Activated naive CD8-positive, alpha-beta T cell treated with anti-CD3 and anti-CD28 coated beads for 36 hours (primary cell): ENCODE results near the gene PRSS53. TPM values are rescaled to one million over a fixed set of nuclear protein-coding genes. Genes with fewer than 3 reads are reported as not detected.

Experiments used
- DNase-seq: peaks from one replicate; pipeline ENCODE4 v3.0.0; 2021
- H3K27ac Mint-ChIP-seq: one replicate; pipeline ENCODE4 v1.8.0; 2022; ENCODE audit warnings: mild to moderate bottlenecking, moderate library complexity, mixed read lengths
- H3K27me3 Mint-ChIP-seq: one replicate; pipeline ENCODE4 v1.8.0; 2022; ENCODE audit warnings: mild to moderate bottlenecking, mixed read lengths
- H3K36me3 Mint-ChIP-seq: one replicate; pipeline ENCODE4 v1.8.0; 2021; ENCODE audit warnings: mild to moderate bottlenecking, mixed read lengths
- H3K4me1 Mint-ChIP-seq: one replicate; pipeline ENCODE4 v1.8.0; 2021; ENCODE audit warnings: mixed read lengths
- H3K4me3 Mint-ChIP-seq: one replicate; pipeline ENCODE4 v1.8.0; 2022; ENCODE audit warnings: mild to moderate bottlenecking, moderate library complexity, mixed read lengths
- H3K9me3 Mint-ChIP-seq: one replicate; pipeline ENCODE4 v1.8.0; 2022; ENCODE audit warnings: mixed read lengths
- total RNA-seq, 2 experiments: library from RNA; stranded (reverse); gene quantifications; one replicate each; pipeline ENCODE4 v1.2.3, GENCODE V29; 2021

PRSS53 gene
- total RNA-seq, 2 experiments from 2014 or later: 3.0 to 3.1 TPM

DNA sequence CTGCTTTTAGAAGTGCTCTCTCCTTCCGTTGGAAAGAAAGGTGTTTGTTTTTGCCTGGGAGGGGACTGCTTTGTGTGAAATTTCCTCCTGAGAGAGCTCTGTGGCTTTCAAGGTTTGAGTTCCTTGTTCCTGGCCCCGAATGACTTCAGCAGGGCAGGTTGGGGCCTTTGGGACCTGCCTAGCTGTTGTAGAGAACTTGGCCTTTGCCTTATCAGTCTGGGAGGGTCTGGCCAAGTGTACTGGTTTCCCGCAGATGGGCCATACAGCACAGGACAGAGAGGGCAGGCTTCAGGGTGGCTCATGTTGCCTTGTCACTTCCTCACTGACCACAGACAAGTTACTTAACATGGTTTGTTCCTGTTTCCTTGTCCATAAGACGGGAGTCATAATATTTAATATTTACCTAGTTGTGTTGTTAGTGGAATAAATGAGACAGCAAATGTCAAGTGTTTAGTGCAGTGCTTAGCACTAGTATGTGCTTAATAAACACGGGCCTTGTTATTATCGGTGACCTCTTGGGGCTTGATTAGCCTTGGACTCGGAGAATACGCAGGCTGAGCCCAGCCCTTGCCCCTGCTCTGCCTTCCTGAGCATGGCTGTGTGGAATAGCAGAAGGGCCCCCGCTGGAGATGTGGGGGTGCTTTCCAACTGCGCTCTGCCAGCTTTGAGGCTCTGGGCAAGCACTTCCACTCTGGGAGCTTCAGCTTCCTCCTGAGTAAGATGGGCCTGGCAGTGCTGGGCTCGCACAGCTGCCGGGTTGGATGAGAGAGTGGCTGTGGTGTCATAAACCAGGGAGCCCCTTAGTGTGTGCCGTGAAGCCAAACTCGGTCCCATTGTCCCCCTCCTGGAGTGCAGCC lies 40.2 kb upstream of the PRSS53 start:
- no peaks in the 10 kb centered on the region for H3K4me1 Mint-ChIP-seq
- no peaks in the 10 kb centered on the region for H3K27me3 Mint-ChIP-seq
- H3K4me3 Mint-ChIP-seq: no peak overlapping the region
- no peaks in the 10 kb centered on the region for H3K9me3 Mint-ChIP-seq
- peaks cover 3% of the 10 kb centered on the region for H3K36me3 Mint-ChIP-seq
- DNase-seq: no peak
- H3K27ac Mint-ChIP-seq: peak overlapping the region; percentile 15

DNA sequence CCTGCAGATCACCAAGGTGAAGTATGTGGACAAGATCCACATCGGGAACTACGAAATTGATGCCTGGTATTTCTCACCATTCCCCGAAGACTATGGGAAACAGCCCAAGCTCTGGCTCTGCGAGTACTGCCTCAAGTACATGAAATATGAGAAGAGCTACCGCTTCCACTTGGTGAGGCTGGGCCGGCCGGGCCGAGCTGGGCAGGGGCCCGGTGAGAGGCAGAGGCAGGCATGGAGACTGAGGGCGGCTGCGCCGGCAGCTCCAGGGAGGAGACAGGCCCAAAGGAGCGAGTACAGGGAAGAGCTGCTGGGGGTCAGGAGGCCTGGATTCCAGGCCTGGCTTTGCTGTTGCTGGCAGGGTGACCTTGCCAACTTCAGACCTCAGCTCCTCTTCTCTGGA lies 38.4 kb upstream of the PRSS53 start:
- Mint-ChIP-seq H3K27ac (no peak overlapping the region), H3K36me3 (peaks cover 7% of the 10 kb centered on the region), H3K27me3 (no peaks in the 10 kb centered on the region), H3K4me3 (no peak overlapping the region), H3K9me3 (no peaks in the 10 kb centered on the region), H3K4me1 (no peaks in the 10 kb centered on the region)
- no peak for DNase-seq

DNA sequence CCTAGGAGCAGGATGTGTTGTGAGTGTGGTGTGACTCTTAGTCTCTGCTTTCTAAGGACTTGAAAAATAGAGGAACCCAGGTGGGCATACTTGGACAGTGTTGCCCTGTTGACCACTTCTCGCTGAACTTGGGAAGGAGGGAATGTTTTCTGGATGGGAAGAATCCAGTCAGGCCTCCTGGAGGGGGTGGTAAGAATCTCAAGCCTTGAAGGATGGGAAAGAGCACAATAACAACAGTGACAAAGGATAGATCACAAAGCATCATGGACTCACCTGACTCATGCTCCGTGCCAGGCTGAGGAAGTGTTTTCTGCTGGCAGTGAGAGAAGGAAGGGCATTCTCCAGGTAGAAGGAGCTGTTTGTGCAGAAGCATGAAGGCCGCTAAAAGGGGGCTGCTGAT lies 37.1 kb upstream of the PRSS53 start:
- Mint-ChIP-seq H3K27me3 (no peaks in the 10 kb centered on the region), H3K27ac (peak overlapping the region; percentile 39), H3K9me3 (no peaks in the 10 kb centered on the region), H3K4me3 (no peak overlapping the region), H3K36me3 (peaks cover 7% of the 10 kb centered on the region), H3K4me1 (no peaks in the 10 kb centered on the region)
- no peak for DNase-seq

DNA sequence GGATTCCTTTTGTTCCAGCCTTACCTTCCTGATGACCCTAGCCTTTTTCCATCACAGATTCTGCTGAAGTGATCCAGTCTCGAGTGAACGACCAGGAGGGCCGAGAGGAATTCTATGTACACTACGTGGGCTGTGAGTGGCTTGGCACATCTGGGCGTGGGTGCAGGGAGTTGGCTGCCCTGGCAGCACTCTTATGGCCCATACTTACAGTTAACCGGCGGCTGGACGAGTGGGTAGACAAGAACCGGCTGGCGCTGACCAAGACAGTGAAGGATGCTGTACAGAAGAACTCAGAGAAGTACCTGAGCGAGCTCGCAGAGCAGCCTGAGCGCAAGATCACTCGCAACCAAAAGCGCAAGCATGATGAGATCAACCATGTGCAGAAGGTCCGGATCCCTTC lies 31.4 kb upstream of the PRSS53 start:
- H3K27ac Mint-ChIP-seq: no peak overlapping the region
- H3K4me1 Mint-ChIP-seq: peaks cover 17% of the 10 kb centered on the region
- H3K36me3 Mint-ChIP-seq: peaks cover 20% of the 10 kb centered on the region
- no peaks in the 10 kb centered on the region for H3K9me3 Mint-ChIP-seq
- no peak overlapping the region for H3K4me3 Mint-ChIP-seq
- DNase-seq: no peak
- no peaks in the 10 kb centered on the region for H3K27me3 Mint-ChIP-seq

DNA sequence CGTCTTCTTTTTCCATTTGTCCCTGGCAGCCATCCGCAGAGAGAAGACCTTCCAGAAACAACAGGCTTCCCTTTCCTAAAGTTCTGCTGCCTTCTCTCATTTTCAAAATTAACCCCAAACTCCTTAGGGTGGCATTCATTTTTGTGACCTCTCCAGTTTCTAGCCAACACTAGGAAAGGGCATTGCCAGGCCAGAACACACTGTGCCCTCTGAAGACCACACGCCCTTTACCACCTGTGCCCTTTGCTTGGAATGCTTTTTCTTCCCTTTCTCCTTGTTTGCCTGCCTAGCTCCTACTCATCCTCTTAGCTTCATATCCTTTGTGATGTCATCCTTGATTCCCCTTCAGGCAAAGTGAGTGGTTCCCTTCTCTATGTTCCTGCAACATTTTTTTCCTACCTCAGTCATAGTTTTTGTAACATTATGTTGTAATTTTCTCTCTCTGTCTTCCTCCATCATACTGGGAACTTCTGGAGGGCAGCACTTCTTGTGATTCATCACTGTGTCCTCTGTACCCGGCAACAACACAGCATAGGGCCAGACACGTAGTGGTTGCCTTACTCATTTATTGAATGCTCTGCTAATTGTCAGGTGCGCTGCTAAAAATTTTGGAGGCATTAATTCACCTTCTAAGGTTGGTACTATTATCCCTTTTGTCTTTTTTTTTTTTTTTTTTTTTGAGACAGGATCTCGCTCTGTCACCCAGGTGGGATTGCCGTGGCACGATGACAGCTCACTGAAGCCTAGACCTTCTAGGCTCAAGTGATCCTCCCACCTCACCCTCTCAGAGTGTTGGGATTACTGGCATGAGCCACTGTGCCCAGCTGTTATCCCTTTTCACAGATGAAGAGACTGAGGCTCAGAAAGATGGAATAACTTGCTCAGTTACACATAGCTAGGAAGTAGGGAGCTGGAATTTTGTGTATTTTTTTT lies 29.7 kb upstream of the PRSS53 start:
- peaks cover 17% of the 10 kb centered on the region for H3K4me1 Mint-ChIP-seq
- no peaks in the 10 kb centered on the region for H3K27me3 Mint-ChIP-seq
- H3K27ac Mint-ChIP-seq: peak overlapping the region; percentile 86
- H3K4me3 Mint-ChIP-seq: peak overlapping the region; percentile 90
- no peak for DNase-seq
- H3K9me3 Mint-ChIP-seq: no peaks in the 10 kb centered on the region
- H3K36me3 Mint-ChIP-seq: peaks cover 20% of the 10 kb centered on the region

DNA sequence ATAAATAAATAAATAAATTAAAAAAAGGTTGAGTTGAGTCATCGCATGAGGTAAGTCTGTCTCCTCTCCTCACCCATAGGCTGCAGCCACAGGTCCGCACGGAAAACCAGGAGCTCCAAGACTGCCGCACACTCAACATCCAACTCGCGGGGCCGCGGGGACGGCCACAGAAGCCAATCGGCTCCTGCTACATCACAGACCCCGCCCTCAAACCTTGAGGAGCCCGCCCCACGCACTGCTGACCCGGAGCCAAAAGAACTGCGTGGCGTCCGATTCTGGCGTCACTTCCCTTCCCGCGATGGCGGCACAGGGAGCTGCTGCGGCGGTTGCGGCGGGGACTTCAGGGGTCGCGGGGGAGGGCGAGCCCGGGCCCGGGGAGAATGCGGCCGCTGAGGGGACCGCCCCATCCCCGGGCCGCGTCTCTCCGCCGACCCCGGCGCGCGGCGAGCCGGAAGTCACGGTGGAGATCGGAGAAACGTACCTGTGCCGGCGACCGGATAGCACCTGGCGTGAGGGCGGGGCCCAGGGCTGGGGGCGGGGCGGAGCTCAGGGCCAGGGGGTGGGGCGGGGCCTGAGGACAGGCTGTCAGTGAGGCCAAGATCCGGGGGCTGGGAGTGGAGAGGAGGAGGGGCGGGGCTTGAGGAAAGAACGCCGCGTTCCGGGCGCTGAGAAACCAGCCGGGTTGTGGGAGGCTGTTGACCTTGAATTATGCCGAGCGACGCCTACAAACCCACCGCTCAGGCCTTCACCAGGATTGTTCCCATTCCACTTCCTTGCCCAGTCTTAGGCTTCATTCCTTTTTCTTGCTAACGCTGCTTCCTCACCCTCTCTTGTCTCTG lies 28.9 kb upstream of the PRSS53 start, which contains the start of gene KAT8:
Gene KAT8 (plus strand): TSS at position 281 of the 839 bp plus-strand sequence. CDS start 18 bp downstream, at position 299.
- Mint-ChIP-seq H3K36me3 (peaks cover 20% of the 10 kb centered on the region), H3K27ac (peak within 1 kb of the TSS; percentile 86), H3K4me3 (peak within 1 kb of the TSS; percentile 90), H3K27me3 (no peaks in the 10 kb centered on the region), H3K9me3 (no peaks in the 10 kb centered on the region), H3K4me1 (peaks cover 17% of the 10 kb centered on the region)
- DNase-seq: peak; percentile 97

DNA sequence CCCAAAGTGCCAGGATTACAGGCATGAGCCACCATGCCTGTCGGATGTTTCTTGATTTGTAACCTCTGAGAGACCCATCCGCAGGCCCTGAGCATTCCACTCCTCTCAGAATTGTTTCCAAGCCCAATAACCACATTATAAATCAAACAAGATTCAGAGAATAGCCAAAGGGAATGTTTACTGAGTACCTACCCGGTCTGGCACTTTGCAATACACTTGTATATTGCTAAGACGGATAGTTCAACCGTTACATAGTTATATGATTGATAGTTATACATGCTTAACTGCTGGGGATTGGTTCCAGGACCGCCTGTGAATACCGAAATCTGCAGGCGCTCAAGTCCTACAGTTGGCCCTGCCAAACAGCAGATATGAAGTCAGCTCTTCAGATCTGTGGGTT lies 25.7 kb upstream of the PRSS53 start:
- no peak for DNase-seq
- Mint-ChIP-seq H3K27ac (no peak overlapping the region), H3K4me3 (no peak overlapping the region), H3K36me3 (peaks cover 15% of the 10 kb centered on the region), H3K9me3 (no peaks in the 10 kb centered on the region), H3K4me1 (peaks cover 17% of the 10 kb centered on the region), H3K27me3 (no peaks in the 10 kb centered on the region)

DNA sequence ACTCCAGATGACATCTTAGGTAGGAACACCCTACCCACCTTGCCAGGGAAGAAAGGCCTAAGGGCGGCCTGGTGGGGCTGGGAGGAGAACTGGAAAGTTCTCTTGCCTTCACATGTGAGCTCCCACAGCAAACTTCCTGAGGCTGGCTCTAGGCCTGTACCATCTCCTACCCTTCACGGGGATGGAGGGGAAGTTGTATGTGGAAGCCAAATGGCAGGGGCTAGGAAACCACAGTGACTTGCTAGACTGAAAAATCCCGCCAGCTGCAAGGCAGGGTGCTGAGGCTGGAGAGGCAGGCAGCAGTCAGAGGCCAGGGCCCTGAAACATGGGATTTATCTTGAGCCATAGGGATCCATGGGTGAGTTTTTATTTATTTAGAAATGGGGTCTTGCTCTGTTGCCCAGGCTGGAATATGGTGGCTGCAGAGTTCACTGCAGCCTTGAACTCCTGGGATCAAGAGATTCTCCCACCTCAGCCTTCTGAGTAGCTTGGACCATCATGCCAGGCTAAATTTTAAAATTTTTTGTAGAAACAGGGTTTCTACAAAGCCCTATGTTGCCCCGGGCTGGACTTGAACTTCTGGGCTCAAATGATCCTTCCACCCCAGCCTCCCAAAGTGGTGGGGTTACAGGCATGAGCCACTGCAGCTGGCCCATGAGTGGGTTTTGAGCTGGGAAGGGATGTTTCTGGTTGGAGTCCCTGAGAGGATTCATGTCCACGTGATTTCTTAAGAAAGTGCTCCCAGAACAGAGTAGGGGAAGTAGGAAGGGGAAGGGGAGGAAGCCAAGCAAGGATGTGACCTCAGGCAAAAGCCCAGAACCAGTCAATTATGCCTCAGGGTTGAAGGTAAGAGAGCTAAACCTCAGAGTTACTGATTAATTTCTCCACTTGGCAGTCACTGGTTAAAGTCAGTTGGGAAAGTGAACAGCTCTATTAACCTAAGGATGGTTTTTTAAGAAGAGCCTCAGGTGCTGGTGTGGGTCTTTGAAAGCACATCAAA lies 24.7 kb upstream of the PRSS53 start:
- Mint-ChIP-seq H3K36me3 (peaks cover 16% of the 10 kb centered on the region), H3K27ac (peak overlapping the region; percentile 55), H3K27me3 (no peaks in the 10 kb centered on the region), H3K9me3 (no peaks in the 10 kb centered on the region), H3K4me3 (no peak overlapping the region), H3K4me1 (peaks cover 14% of the 10 kb centered on the region)
- no peak for DNase-seq

DNA sequence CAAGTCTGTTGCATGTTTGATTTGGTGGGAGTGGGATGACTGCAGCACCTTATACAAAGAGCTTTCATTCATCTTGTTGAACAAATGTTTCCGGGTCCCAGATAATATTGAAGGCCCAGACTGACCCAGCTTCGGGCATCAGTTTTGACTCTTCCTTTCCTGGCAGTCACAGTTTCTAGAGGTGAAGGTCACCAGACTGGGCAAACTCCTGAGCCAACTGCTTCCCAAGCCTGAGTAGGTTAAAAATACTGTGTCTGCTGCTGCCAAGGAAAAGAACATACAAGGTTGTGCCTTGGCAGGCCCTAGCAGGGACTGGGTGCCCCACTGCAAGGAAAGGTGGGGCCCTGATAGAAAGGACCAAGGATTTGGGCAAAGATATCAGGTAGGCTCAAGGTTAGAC lies 24.0 kb upstream of the PRSS53 start:
- no peak for DNase-seq
- no peak overlapping the region for H3K27ac Mint-ChIP-seq
- H3K9me3 Mint-ChIP-seq: no peaks in the 10 kb centered on the region
- H3K4me1 Mint-ChIP-seq: peaks cover 12% of the 10 kb centered on the region
- peaks cover 16% of the 10 kb centered on the region for H3K36me3 Mint-ChIP-seq
- H3K4me3 Mint-ChIP-seq: no peak overlapping the region
- H3K27me3 Mint-ChIP-seq: no peaks in the 10 kb centered on the region

DNA sequence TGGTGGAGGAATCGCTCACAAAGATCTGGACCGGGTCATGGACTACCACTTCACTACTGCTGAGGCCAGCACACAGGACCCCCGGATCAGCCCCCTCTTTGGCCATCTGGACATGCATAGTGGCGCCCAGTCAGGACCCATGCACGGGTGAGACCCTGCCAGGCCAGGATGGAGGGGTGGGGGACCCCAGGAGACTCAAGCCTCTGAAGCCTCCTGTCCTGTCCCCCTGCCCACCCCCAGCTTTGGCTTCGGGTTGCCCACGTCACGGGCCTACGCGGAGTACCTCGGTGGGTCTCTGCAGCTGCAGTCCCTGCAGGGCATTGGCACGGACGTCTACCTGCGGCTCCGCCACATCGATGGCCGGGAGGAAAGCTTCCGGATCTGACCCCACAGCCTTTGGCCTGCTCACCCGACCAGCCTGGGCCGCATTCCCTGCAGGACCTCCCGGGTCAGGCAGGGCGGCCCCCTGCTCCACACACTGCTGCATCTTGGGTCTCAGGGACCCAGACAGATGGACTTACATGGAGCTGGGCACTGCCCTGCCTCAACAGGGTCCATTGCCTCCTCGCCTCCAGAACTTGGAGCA lies 23.2 kb upstream of the PRSS53 start:
- H3K4me3 Mint-ChIP-seq: no peak overlapping the region
- H3K27me3 Mint-ChIP-seq: no peaks in the 10 kb centered on the region
- DNase-seq: no peak

DNA sequence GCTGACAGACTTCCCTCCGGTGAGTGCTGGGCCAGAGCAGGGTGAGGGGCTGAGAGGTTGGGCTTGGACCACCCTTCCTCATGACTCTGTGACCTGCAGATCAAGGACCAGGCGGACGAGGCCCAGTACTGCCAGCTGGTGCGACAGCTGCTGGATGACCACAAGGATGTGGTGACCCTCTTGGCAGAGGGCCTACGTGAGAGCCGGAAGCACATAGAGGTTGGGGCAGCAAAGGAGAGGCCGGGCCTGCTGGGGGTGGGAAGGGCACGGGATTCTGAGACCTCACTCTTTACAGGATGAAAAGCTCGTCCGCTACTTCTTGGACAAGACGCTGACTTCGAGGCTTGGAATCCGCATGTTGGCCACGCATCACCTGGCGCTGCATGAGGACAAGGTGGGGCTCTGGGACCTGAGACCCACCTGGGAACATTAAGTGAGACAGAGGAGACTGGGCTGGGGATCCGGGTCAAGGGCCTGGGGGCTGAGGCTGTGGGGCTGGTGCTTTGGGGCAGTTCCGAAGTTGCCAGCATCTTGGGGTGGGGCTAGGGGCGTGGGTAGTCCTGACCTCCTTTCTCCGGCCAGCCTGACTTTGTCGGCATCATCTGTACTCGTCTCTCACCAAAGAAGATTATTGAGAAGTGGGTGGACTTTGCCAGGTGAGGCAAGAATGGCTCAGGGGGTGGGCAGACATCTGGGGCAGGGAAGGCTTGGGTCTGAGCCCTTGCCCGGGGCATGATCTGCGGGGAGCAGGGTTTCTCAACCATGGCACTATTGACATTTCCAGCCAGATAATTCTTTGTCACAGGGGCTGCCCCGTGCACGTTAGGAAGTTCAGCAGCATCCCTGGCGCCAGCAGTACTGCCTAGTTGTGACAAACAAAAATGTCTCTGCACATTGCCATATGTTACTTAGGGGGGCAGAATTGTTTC lies 21.6 kb upstream of the PRSS53 start:
- Mint-ChIP-seq H3K4me3 (peak overlapping the region; percentile 80), H3K4me1 (peaks cover 22% of the 10 kb centered on the region), H3K27ac (peak overlapping the region; percentile 13), H3K27me3 (no peaks in the 10 kb centered on the region), H3K36me3 (peaks cover 9% of the 10 kb centered on the region), H3K9me3 (no peaks in the 10 kb centered on the region)
- no peak for DNase-seq

More for the DNA sequence above, 23.2 kb upstream of the PRSS53 start:
- Mint-ChIP-seq H3K9me3 (no peaks in the 10 kb centered on the region), H3K36me3 (peaks cover 16% of the 10 kb centered on the region), H3K27ac (no peak overlapping the region), H3K4me1 (peaks cover 20% of the 10 kb centered on the region)

DNA sequence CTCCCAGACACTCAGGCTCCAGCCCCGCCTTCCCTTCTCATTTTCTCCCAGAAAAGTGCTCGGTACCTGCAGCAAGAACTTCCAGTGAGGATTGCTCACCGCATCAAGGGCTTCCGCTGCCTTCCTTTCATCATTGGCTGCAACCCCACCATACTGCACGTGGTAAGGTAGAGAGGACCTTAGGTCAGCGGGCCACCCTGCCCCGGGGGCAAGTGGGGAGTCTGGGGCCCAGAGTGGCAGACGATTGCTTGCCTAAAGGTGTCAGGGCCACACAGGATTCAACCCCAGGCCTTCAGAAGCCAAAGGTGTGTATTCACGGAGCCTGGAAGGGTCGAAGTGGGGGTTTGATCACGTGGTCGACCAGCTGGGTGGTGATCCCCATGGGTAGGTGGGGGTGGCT lies 20.9 kb upstream of the PRSS53 start:
- H3K9me3 Mint-ChIP-seq: no peaks in the 10 kb centered on the region
- H3K27ac Mint-ChIP-seq: peak overlapping the region; percentile 13
- peak overlapping the region; percentile 80 for H3K4me3 Mint-ChIP-seq
- H3K4me1 Mint-ChIP-seq: peaks cover 21% of the 10 kb centered on the region
- peaks cover 8% of the 10 kb centered on the region for H3K36me3 Mint-ChIP-seq
- no peaks in the 10 kb centered on the region for H3K27me3 Mint-ChIP-seq
- DNase-seq: no peak
